ENCODE data around the gene TNS1. TPM values are rescaled to one million over a fixed set of nuclear protein-coding genes. Genes with fewer than 3 reads are reported as not detected.

TNS1 gene
- polyA plus RNA-seq, 1 of the 3 experiments (the other 2 are of a cell fraction): 12.1 TPM

- Histone ChIP-seq H3K36me3 (replicated peaks in 1 of 2; ENCODE audit: control insufficient read depth in 1 of 2, insufficient read depth in 2 of 2, low read length in 1 of 2) (peaks cover 36 to 57% of the 10 kb centered on the region in 2 experiments), H3F3A (replicated peaks; ENCODE audit: insufficient read depth) (peaks cover 3% of the 10 kb centered on the region), H3K9me2 (no peaks in the 10 kb centered on the region), H3K4me2 (no peak overlapping the region), H3K4me1 (ENCODE audit: control insufficient read depth in 1 of 2, insufficient read depth in 2 of 2, low read depth in 1 of 2, low read length in 1 of 2) (peaks cover 0 to under 1% of the 10 kb centered on the region in 2 experiments; a peak in 1 of 4 replicates), H3K27me3 (ENCODE audit: insufficient read depth) (no peaks in the 10 kb centered on the region), H2AFZ (ENCODE audit: low read depth) (no peak overlapping the region), H4K20me1 (ENCODE audit: insufficient read depth) (peaks cover 17% of the 10 kb centered on the region), H3K79me2 (ENCODE audit: insufficient read depth) (peaks cover 5% of the 10 kb centered on the region), H3K9me3 (no peaks in the 10 kb centered on the region), H3K27ac (ENCODE audit: low read depth in 2 of 2, low read length in 1 of 2) (no peak overlapping the region), H3K4me3 (ENCODE audit: low read depth in 2 of 2, low read length in 1 of 2) (no peak overlapping the region), H3K9ac (no peak overlapping the region)
- no peak for TF ChIP-seq FOSL2 (IDR thresholded peaks at IDR 0.05; ENCODE audit: borderline replicate concordance, low read depth)
- no peak for TF ChIP-seq EP300 (IDR thresholded peaks at IDR 0.05; ENCODE audit: borderline replicate concordance in 1 of 2, low read depth in 1 of 2, low read length in 1 of 2)
- TF ChIP-seq SMC3 (IDR thresholded peaks at IDR 0.05; ENCODE audit: low read depth, low read length): no peak
- no peak for TF ChIP-seq SIN3A (IDR thresholded peaks at IDR 0.05; ENCODE audit: borderline replicate concordance, low read depth, low read length)
- CTCF ChIA-PET: interaction anchor here (1.8 kb wide), 1 partner anchor 45 kb away, joined by 5 read pairs; no protein-coding TSS in a partner anchor
- 93% methylated on average over 5 of the region's 6 CpGs for WGBS (ENCODE audit: low lambda C conversion rate)
- no peak for DNase-seq
- POLR2A ChIA-PET: no interaction called here
These were observed 172.0 kb downstream of the TNS1 start for GRCh38 chr2:217830807-217831206.

GRCh38 chr2:217830061-217830460, 172.7 kb downstream of the TNS1 start:
- TF ChIP-seq FOXM1 (IDR thresholded peaks at IDR 0.05; ENCODE audit: low read depth) (no peak), NRF1 (IDR thresholded peaks at IDR 0.05; ENCODE audit: low read depth, low read length) (no peak), EZH2phosphoT487 (IDR thresholded peaks at IDR 0.05; ENCODE audit: borderline replicate concordance, low read depth) (no peak), NFIC (IDR thresholded peaks at IDR 0.05; ENCODE audit: borderline replicate concordance) (no peak), ZBTB33 (IDR thresholded peaks at IDR 0.05; ENCODE audit: borderline replicate concordance, low read depth) (no peak), TCF12 (IDR thresholded peaks at IDR 0.05) (no peak), EP300 (IDR thresholded peaks at IDR 0.05; ENCODE audit: borderline replicate concordance in 1 of 2, low read depth in 1 of 2, low read length in 1 of 2) (no peak), CHD2 (IDR thresholded peaks at IDR 0.05; ENCODE audit: low read length, partially characterized antibody) (no peak), MAX (IDR thresholded peaks at IDR 0.05; ENCODE audit: low read depth) (no peak), GATA2 (CRISPR knock-in tag; IDR thresholded peaks at IDR 0.05) (no peak), ELF1 (IDR thresholded peaks at IDR 0.05) (no peak), SMC3 (IDR thresholded peaks at IDR 0.05; ENCODE audit: low read depth, low read length) (no peak)
- no peaks in the 10 kb centered on the region for H3K9me2 ChIP-seq
- H3K36me3 ChIP-seq (replicated peaks in 1 of 2; ENCODE audit: control insufficient read depth in 1 of 2, insufficient read depth in 2 of 2, low read length in 1 of 2): peaks cover 28 to 49% of the 10 kb centered on the region in 2 experiments
- no peak overlapping the region for H3K27ac ChIP-seq (ENCODE audit: low read depth in 2 of 2, low read length in 1 of 2)
- ChIA-PET CTCF (interaction anchor here (1.8 kb wide), 1 partner anchor 44 kb away, joined by 5 read pairs; no protein-coding TSS in a partner anchor), POLR2A (interaction anchor here (0.6 kb wide), 1 partner anchor 39 kb away, joined by 3 read pairs; no protein-coding TSS in a partner anchor)
- H3K4me2 ChIP-seq: no peak overlapping the region
- H4K20me1 ChIP-seq (ENCODE audit: insufficient read depth): peaks cover 17% of the 10 kb centered on the region
- H3K9me3 ChIP-seq: no peaks in the 10 kb centered on the region
- no peak overlapping the region for H3K4me3 ChIP-seq (ENCODE audit: low read depth in 2 of 2, low read length in 1 of 2)
- DNase-seq: no peak
- peaks cover 5% of the 10 kb centered on the region; the same call in 1 of the 2 replicates for H3K79me2 ChIP-seq (ENCODE audit: insufficient read depth)
- WGBS (ENCODE audit: low lambda C conversion rate): 88% methylated on average over 6 of the region's 9 CpGs
- H2AFZ ChIP-seq (ENCODE audit: low read depth): no peak overlapping the region
- H3K27me3 ChIP-seq (ENCODE audit: insufficient read depth): no peaks in the 10 kb centered on the region
- H3F3A ChIP-seq (replicated peaks; ENCODE audit: insufficient read depth): peaks cover 3% of the 10 kb centered on the region
- no peak overlapping the region for H3K9ac ChIP-seq
- H3K4me1 ChIP-seq (ENCODE audit: control insufficient read depth in 1 of 2, insufficient read depth in 2 of 2, low read depth in 1 of 2, low read length in 1 of 2): no peaks in the 10 kb centered on the region; a peak in 1 of 4 replicates
